Measurements from ENCODE around the gene ABHD14A. TPM values are rescaled to one million over a fixed set of nuclear protein-coding genes. Genes with fewer than 3 reads are reported as not detected.
A peak's percentile ranks its signal among the peaks of the same experiment; 100 is the strongest.

Gene ABHD14A
- total RNA-seq, 4 donors from 2014 or later, result 8.7 to 37.9 (median 29.9) TPM

DNA sequence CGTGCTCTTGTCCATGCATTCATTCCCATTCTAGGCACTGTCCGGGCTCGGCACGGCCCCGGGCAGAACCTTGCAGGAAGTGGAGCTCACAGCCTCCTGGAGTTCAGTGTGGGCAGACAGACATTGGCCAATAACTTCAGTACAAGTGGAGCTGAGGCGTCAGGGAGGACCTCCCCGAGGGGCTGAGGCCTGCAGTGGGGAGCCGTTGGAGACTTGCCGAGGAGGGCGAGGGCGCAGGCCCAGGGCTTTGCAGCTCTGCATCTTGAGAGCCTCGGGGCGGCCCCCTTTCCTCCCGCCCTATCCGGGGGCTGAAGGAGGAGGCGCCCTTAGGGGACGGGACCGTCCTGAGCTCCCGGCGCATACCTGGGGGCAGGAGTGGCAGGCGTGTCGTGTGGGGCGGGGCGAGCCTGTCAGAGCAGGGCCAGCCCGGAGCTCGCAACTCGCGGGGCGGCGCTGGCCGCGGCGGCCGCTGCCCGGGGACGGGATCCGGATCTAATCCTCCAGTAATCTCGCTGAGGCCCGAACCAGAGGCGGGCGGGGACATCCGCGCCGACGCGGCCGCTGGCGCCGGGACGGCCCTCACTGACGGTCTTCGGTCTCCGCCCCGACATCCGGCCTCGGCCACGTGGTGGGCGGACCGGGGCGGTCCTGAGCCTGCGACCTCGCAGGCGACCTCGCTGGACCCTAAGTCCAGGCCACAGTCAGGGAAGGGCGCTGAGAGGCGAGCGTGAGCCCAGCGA is 8.1 kb downstream of the ABHD14A start, which contains the start of gene ACY1:
Gene ACY1 (plus strand): TSS at position 698 of the 740 bp plus-strand sequence. CDS start 530 bp downstream, outside the sequence.
- Histone ChIP-seq H3K4me1 (peaks cover 16 to 17% of the 10 kb centered on the region in 2 donors), H3K27ac (peak within 1 kb of the TSS; percentile 86 to 98 (median 94)), H3K4me3 (peak within 1 kb of the TSS; percentile 61 to 75 (median 64)), H3K9me3 (no peaks in the 10 kb centered on the region), H3K36me3 (no peaks in the 10 kb centered on the region), H3K27me3 (no peaks in the 10 kb centered on the region)
- DNase-seq (peak; percentile 69 to 83), ATAC-seq (peak; percentile 85 to 86)
- in situ Hi-C loops (cut with MboI; ENCODE audit: low sequenced_read_pairs in 4 of 4) (no loop called here), intact Hi-C loops (cut with DNase I; ENCODE audit: low total_unique reads) (no loop called here)
- TF ChIP-seq POLR2A (IDR thresholded peaks at IDR 0.05), result peak; percentile 75 to 78
- TF ChIP-seq, protein P1, sequence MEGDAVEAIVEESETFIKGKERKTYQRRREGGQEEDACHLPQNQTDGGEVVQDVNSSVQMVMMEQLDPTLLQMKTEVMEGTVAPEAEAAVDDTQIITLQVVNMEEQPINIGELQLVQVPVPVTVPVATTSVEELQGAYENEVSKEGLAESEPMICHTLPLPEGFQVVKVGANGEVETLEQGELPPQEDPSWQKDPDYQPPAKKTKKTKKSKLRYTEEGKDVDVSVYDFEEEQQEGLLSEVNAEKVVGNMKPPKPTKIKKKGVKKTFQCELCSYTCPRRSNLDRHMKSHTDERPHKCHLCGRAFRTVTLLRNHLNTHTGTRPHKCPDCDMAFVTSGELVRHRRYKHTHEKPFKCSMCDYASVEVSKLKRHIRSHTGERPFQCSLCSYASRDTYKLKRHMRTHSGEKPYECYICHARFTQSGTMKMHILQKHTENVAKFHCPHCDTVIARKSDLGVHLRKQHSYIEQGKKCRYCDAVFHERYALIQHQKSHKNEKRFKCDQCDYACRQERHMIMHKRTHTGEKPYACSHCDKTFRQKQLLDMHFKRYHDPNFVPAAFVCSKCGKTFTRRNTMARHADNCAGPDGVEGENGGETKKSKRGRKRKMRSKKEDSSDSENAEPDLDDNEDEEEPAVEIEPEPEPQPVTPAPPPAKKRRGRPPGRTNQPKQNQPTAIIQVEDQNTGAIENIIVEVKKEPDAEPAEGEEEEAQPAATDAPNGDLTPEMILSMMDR (IDR thresholded peaks at IDR 0.05 in 4 of 5, conservative IDR thresholded peaks at IDR 0.05 in 1 of 5), result no peak

DNA sequence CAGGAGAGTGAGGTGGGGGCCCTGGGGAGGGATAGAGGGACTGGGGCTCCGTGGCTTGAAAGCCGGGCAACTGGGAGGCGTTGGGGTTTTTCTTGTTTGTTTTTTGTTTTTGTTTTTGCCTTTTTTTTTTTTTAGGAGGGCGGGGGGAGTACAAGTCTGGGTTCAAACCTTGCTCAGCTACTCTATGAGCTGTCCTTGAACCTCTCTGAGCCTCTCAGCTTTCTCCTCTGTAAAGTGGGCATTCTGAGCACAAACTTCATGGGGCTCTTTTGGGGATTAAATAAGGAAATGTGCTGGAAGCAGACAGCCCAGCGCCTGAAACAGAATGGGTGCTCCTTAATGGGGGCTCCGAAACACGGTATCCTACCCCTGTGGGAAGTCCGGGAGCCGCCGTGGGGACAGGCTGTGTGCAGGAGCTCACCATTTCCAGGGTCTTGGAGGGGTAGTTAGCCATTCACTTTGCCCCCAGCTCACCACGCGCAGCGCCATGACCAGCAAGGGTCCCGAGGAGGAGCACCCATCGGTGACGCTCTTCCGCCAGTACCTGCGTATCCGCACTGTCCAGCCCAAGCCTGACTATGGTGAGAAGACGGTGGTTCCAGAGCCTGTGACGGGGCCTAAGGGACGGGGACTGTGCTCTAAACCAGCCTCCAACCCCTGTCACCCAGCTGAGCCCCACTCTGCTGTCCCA is 8.9 kb downstream of the ABHD14A start:
- in situ Hi-C loops (cut with MboI; ENCODE audit: low sequenced_read_pairs in 4 of 4) (no loop called here), intact Hi-C loops (cut with DNase I; ENCODE audit: low total_unique reads) (no loop called here)
- no peaks in the 10 kb centered on the region for H3K27me3 ChIP-seq
- no peaks in the 10 kb centered on the region for H3K9me3 ChIP-seq
- peaks cover 16 to 17% of the 10 kb centered on the region in 2 donors for H3K4me1 ChIP-seq
- peak overlapping the region; percentile 86 to 98 (median 94) for H3K27ac ChIP-seq
- H3K36me3 ChIP-seq, result no peaks in the 10 kb centered on the region
- no peak for ATAC-seq
- peak overlapping the region; percentile 61 to 75 (median 64) for H3K4me3 ChIP-seq
- no peak for DNase-seq
- TF ChIP-seq, protein P1 (IDR thresholded peaks at IDR 0.05 in 4 of 5, conservative IDR thresholded peaks at IDR 0.05 in 1 of 5), result no peak
- peak in 1 of 2 donors; percentile 39 for TF ChIP-seq POLR2A (IDR thresholded peaks at IDR 0.05)

DNA sequence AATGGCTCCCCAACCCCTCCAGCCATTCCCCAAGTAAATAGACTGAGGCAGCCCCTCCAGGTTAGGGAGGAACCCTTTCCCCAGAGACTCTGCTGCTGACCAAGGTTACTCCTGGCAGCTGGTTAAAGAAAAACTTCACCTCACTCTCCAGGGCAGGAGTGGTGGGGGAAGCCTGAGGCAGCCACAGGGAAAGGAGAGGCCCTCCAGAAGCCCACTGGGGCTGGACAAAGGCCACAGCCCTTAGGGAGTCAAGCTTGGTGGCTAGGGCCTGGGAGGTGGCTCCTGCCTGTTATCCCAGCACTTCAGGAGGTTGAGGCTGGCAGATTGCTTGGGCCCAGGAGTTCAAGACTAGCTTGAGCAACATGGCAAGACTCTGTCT is 9.4 kb downstream of the ABHD14A start:
- intact Hi-C loops (cut with DNase I; ENCODE audit: low total_unique reads) (no loop called here), in situ Hi-C loops (cut with MboI; ENCODE audit: low sequenced_read_pairs in 4 of 4) (no loop called here)
- no peak for TF ChIP-seq POLR2A (IDR thresholded peaks at IDR 0.05)
- TF ChIP-seq, protein P1 (IDR thresholded peaks at IDR 0.05 in 4 of 5, conservative IDR thresholded peaks at IDR 0.05 in 1 of 5), result no peak
- ATAC-seq (no peak), DNase-seq (no peak)
- Histone ChIP-seq H3K27ac (peak overlapping the region; percentile 86 to 98 (median 94)), H3K27me3 (no peaks in the 10 kb centered on the region), H3K36me3 (no peaks in the 10 kb centered on the region), H3K4me3 (no peak overlapping the region), H3K4me1 (peaks cover 16 to 17% of the 10 kb centered on the region in 2 donors), H3K9me3 (no peaks in the 10 kb centered on the region)

DNA sequence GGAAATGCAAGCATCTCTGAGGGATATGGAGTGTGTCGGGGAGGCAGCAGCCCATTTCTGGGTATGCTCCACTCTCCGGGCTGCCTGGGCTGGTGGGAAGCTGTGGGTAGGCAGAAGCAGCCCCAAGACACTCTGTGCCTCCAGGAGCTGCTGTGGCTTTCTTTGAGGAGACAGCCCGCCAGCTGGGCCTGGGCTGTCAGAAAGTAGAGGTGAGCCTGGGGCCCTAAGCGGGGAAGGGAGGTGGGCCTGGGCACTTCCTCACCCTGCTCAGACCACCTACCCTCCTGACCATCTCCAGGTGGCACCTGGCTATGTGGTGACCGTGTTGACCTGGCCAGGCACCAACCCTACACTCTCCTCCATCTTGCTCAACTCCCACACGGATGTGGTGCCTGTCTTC is 10.2 kb downstream of the ABHD14A start:
- Histone ChIP-seq H3K36me3 (no peaks in the 10 kb centered on the region), H3K4me3 (no peak overlapping the region), H3K9me3 (no peaks in the 10 kb centered on the region), H3K27me3 (no peaks in the 10 kb centered on the region), H3K4me1 (peaks cover 16 to 17% of the 10 kb centered on the region in 2 donors), H3K27ac (peak overlapping the region in 1 of 4 donors; percentile 86)
- intact Hi-C loops (cut with DNase I; ENCODE audit: low total_unique reads), result no loop called here
- DNase-seq, result no peak
- no peak for TF ChIP-seq POLR2A (IDR thresholded peaks at IDR 0.05)
- TF ChIP-seq, protein P1 (IDR thresholded peaks at IDR 0.05 in 4 of 5, conservative IDR thresholded peaks at IDR 0.05 in 1 of 5), result no peak
- in situ Hi-C loops (cut with MboI; ENCODE audit: low sequenced_read_pairs in 4 of 4), result no loop called here
- no peak for ATAC-seq
